ENCODE results near the gene EML6.

DNA sequence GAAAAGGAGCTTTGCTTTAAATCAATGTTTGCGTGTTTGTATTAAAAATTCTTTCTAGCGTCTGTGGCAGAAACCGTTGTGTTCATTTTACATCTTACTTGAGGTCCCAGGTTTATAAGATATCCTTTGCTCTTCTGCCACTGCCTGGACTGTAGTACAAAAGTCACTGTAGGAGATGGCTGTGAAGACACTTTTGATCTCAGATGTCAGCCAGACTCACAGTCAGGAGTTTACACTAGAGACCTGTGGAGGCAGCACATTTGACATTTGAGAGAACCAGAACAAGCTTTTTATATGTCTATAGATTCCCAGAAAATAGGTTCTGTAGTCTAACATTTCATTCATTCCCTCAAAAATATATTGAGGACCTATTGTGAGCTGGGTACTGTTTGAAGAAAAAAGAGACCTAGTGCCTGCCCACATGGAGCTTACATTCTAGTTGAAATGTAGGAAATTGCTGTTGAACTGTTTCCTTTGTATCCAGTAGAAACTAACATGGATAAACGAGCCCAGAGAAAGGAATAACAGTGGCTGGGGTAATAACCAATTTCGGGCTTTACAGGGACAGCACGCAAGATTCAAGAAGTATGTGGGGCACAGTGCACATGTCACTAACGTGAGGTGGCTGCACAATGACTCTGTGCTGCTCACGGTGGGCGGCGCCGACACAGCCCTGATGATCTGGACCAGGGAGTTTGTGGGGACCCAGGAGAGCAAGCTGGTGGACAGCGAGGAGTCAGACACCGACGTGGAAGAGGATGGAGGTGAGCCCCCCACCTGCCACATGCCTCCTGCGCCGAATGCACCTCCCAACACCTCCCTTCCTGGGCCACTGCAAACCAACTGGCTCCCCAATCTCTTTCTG is 204.5 kb downstream of the EML6 start:
- TF ChIP-seq, protein P1, sequence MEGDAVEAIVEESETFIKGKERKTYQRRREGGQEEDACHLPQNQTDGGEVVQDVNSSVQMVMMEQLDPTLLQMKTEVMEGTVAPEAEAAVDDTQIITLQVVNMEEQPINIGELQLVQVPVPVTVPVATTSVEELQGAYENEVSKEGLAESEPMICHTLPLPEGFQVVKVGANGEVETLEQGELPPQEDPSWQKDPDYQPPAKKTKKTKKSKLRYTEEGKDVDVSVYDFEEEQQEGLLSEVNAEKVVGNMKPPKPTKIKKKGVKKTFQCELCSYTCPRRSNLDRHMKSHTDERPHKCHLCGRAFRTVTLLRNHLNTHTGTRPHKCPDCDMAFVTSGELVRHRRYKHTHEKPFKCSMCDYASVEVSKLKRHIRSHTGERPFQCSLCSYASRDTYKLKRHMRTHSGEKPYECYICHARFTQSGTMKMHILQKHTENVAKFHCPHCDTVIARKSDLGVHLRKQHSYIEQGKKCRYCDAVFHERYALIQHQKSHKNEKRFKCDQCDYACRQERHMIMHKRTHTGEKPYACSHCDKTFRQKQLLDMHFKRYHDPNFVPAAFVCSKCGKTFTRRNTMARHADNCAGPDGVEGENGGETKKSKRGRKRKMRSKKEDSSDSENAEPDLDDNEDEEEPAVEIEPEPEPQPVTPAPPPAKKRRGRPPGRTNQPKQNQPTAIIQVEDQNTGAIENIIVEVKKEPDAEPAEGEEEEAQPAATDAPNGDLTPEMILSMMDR (IDR thresholded peaks at IDR 0.05) = no peak
- TF ChIP-seq EZH2 (IDR thresholded peaks at IDR 0.05) = no peak
